ENCODE measurements around the gene MELTF.
A peak's percentile ranks its signal among the peaks of the same experiment; 100 is the strongest.

The MELTF gene

GRCh38 chr3:197008436-197009209 is 21.0 kb downstream of the MELTF start:
- no peak for DNase-seq

DNA sequence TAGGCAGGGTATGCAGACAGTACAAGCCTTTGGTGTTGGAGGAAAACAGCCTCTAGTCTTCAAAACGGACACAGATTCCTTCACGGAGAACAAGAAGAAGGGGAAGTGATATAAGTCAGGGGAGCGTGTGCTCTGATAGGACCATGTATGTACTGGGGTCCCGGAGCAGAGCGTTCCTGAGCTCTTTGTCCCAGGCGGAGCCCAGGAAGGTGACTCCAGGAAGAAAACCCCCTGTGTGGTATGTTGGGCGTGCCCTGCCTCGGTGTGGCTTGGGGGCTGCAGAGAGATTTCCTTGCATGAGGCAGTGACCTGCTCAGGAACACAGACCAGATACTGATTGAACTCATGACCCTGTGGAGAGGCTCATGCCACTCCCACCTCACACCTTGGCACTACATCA is 21.7 kb downstream of the MELTF start:
- DNase-seq, result no peak

GRCh38 chr3:197007296-197007940 is 22.2 kb downstream of the MELTF start:
- DNase-seq, result no peak

- no peak for DNase-seq
These were observed 22.8 kb downstream of the MELTF start for GRCh38 chr3:197006860-197007259.

GRCh38 chr3:197006446-197006845 is 23.2 kb downstream of the MELTF start:
- DNase-seq, result no peak

DNA sequence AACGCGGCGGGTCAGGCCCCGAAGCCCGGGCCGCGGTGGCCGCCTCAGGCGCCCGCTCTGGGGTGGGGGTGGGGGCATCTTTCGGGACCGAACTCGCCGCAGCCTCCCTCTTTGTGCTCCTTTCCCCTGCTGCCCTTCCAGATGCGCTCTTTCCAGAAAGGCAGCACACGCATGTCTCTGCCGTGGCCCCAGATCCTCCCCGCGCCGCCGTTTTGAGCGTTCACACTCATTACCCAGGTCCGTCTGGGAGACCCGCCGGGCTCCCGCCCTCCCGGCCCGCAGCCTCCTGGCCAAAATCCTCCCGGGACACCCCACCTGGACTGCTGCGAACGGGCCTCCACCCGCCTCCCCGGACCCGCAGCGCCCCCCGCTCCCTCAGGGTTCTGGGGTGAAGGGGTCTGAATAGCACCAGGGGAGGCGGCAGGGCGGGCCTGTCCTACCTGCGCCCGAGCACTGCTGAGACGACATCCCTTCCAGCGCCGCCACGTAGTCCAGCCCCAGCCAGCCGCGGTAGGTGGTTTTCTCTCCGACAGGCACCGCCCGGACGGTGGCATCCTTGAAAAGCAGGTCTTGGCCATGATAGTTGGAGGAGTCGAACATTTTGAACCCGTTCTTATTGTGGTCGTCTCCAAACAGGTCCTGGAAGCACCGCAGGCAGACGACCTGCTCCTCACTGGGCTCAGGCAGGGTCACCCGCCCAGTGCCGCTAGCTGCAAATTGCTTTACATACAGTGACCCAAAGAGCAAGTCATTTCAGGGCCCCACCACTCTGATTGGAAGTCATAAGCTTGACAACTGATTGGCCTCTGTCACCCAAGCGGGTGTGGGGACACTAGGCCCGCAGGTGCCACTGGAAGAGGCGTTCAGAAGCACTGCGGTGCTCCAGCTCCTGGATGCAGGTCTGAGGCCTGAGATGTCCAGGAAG is 25.9 kb downstream of the MELTF start:
- no peak for DNase-seq

DNA sequence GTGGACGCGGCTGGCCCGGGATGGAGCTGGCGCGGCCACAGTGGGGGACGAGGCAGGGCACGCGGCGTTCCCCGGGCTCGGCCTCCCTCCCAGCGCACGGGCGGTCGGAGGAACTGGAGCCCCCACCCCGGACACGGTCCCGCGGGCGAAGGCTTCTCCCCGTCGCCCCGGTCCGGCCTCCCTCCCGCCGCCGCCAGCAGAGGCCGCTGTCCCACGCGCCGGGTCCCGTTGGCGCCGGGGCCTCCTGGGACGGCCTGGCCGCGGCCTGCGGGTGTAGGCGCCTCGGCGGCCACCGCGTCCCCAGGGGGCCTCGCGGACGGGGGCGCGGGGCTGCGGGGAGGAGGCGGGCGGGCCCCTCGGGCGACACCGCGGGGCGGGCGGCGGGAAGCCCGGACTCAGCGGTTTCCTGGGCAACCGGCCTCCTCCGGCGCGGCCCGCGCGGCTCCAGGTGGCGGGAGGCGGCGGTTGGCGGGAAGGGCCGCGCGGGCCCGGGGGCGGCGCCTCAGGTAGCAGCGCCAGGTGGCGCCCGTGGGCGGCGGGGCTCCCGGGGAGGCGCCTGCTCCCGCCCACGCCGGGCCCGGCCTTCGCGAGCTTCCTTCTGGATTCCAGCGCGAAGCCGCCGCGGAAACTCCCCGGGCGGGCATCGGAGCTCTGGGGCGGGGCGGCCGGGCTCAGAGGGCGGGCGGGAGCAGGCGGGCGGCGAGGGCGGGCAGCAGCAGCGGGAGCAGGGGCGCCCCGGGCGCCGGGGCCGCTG is 26.7 kb downstream of the MELTF start:
- DNase-seq, result peak; percentile 71

- no peak for DNase-seq
These were observed 27.5 kb downstream of the MELTF start for GRCh38 chr3:197001972-197002700.

DNA sequence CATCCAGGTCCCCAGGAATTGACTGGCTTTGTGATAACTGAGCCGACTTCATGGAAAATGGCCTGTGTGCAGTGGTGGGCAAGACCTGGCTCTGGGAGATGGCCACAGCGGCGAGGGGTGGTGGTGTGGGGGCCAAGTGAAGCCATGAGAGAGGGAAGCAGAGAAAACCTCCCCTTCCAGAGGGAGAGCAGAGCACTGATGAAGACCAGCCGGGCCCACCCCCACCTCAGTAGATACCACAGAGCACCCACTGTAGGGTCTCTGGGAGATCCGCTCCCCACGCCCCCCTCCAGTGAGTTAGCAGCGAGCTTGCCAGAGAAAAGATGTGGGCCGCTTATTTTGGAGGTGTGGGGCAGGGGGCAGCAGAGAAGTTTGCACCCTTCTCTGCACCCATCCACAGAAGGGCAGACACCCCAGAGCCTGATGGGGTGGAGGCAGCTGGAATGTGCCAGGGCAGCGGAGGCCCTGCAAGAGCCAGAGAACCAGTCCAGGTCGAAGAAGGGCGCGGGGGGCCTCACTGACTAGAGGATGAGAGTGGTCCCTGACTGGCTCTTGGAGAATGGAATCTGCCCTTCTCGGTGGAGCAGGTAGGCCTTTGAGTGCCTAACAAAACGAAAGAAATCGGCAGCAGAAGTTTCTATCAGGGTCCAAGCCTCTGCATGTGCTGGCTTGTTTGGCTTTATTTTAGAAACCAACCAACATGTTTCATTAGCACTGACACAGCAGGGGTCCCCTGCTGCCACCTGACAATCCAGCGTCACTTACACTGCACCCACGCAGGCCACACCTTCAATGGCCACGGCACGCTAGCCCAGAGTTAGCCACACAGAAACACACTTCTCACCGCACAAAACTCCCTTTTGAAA is 28.3 kb downstream of the MELTF start:
- DNase-seq, result no peak

GRCh38 chr3:197000211-197000610 is 29.4 kb downstream of the MELTF start:
- no peak for DNase-seq

- no peak for DNase-seq
These were observed 30.5 kb downstream of the MELTF start for GRCh38 chr3:196998966-196999760.

- DNase-seq, result no peak
These were observed 32.3 kb downstream of the MELTF start for GRCh38 chr3:196997311-196997710.

DNA sequence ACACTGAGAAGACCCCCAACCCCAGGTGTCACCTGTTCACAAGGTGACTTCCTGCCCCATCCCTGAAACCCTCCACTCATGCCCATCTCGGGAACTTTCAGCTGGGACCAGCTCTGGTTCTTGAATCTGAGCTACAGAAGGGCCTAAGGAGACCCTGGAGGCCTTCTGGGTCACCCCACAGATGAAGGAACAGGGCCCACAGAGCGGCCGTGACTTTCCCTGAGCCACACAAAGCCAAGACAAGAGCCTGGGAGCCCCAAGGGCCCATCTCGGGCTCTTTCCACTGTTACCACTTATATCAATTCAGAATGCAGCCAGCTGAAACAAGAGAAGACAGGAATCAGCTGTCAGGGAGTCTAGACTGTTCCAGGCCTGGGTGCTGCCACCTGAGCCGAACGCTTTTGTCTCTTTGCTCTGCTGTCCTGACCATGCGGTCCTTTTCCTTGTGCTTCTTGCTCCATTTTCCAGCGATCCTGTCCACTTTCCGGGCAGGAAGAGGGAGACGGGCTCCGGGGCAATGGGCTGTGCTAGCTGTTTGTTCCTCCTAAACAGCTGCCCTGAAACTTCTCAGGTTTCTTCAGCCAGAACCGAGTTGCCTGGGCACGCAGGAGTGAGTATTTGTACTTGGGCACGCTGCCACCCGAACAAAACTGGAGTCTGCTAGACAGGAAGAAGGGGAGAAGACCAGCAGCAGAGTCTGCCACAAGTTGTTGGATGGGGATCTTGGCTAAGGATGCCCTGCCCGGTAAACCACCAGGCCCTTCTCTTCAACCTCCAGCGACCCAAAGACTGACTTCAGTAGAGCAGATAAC is 33.0 kb downstream of the MELTF start:
- no peak for DNase-seq

GRCh38 chr3:196995646-196996355 is 33.8 kb downstream of the MELTF start:
- no peak for DNase-seq

- DNase-seq, result no peak
These were observed 34.6 kb downstream of the MELTF start for GRCh38 chr3:196995027-196995426.

DNA sequence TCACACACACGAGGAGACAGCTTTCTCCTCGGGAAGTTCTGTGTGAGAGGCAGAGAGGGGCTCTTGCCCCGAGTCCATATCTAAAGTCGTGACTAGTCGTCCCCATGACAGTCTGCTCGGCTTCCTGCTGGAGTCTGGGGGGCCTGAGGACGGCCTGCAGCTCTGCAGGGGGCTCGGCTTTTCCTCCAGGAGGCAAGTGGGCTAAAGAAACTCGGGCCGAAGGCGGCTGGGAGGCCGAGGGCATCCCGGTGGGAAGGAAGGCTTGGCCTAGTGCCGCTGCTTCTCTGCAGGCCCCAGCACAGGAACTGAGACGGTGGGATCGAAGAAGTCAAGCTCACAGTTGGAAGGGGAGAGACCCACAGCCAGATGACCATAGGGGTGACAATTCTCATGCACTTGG is 35.6 kb downstream of the MELTF start:
- no peak for DNase-seq

- DNase-seq, result no peak
These were observed 37.1 kb downstream of the MELTF start for GRCh38 chr3:196992461-196993065.
